ENCODE measurements around the gene UCN.

Gene UCN

GRCh38 chr2:27306136-27306535 lies 2.1 kb downstream of the UCN start:
- H3K4me1 ChIP-seq (ENCODE audit: low read length): no peaks in the 10 kb centered on the region
- H3K9ac ChIP-seq (ENCODE audit: low read length): no peak overlapping the region
- H3K27ac ChIP-seq (ENCODE audit: low read length): no peak overlapping the region
- no peaks in the 10 kb centered on the region for H3K9me2 ChIP-seq (replicated peaks; ENCODE audit: insufficient read depth, low read length)
- TF ChIP-seq CTCF (IDR thresholded peaks at IDR 0.05; ENCODE audit: low read length) (no peak), EZH2phosphoT487 (IDR thresholded peaks at IDR 0.05; ENCODE audit: low read length) (no peak), EZH2 (optimal IDR thresholded peaks at IDR 0.05; ENCODE audit: low read depth, low read length) (no peak)
- H3K36me3 ChIP-seq (replicated peaks; ENCODE audit: insufficient read depth, low read length): no peaks in the 10 kb centered on the region
- H3K27me3 ChIP-seq (replicated peaks; ENCODE audit: insufficient read depth, low read length): no peaks in the 10 kb centered on the region
- no peaks in the 10 kb centered on the region for H3K79me2 ChIP-seq (ENCODE audit: low read length)
- H2AFZ ChIP-seq (ENCODE audit: low read length): no peak overlapping the region
- DNase-seq: no peak
- H3K4me3 ChIP-seq (ENCODE audit: low read length): no peak overlapping the region
- H3F3A ChIP-seq (ENCODE audit: insufficient read depth, low read length): no peaks in the 10 kb centered on the region
- H4K20me1 ChIP-seq (ENCODE audit: insufficient read depth, low read length): no peaks in the 10 kb centered on the region
- H3K4me2 ChIP-seq (ENCODE audit: low read depth, low read length): no peak overlapping the region
- no peaks in the 10 kb centered on the region for H3K9me3 ChIP-seq (replicated peaks; ENCODE audit: insufficient read depth, low read length)

GRCh38 chr2:27305516-27305915 lies 2.7 kb downstream of the UCN start:
- Histone ChIP-seq H3K9me3 (replicated peaks; ENCODE audit: insufficient read depth, low read length) (no peaks in the 10 kb centered on the region), H3K4me1 (ENCODE audit: low read length) (no peaks in the 10 kb centered on the region), H3K4me2 (ENCODE audit: low read depth, low read length) (no peak overlapping the region), H3K27me3 (replicated peaks; ENCODE audit: insufficient read depth, low read length) (no peaks in the 10 kb centered on the region), H3K36me3 (replicated peaks; ENCODE audit: insufficient read depth, low read length) (no peaks in the 10 kb centered on the region), H2AFZ (ENCODE audit: low read length) (no peak overlapping the region), H3F3A (ENCODE audit: insufficient read depth, low read length) (no peaks in the 10 kb centered on the region), H4K20me1 (ENCODE audit: insufficient read depth, low read length) (no peaks in the 10 kb centered on the region), H3K79me2 (ENCODE audit: low read length) (no peaks in the 10 kb centered on the region), H3K9ac (ENCODE audit: low read length) (no peak overlapping the region), H3K4me3 (ENCODE audit: low read length) (no peak overlapping the region), H3K9me2 (replicated peaks; ENCODE audit: insufficient read depth, low read length) (no peaks in the 10 kb centered on the region), H3K27ac (ENCODE audit: low read length) (no peak overlapping the region)
- TF ChIP-seq EZH2 (optimal IDR thresholded peaks at IDR 0.05; ENCODE audit: low read depth, low read length): no peak
- no peak for TF ChIP-seq EZH2phosphoT487 (IDR thresholded peaks at IDR 0.05; ENCODE audit: low read length)
- TF ChIP-seq CTCF (IDR thresholded peaks at IDR 0.05; ENCODE audit: low read length): no peak
- DNase-seq: no peak

GRCh38 chr2:27304488-27305240 lies 3.6 kb downstream of the UCN start:
- Histone ChIP-seq H3K27me3 (replicated peaks; ENCODE audit: insufficient read depth, low read length) (no peaks in the 10 kb centered on the region), H3K36me3 (replicated peaks; ENCODE audit: insufficient read depth, low read length) (no peaks in the 10 kb centered on the region), H3K27ac (ENCODE audit: low read length) (no peak overlapping the region), H3K9me2 (replicated peaks; ENCODE audit: insufficient read depth, low read length) (no peaks in the 10 kb centered on the region), H3K4me1 (ENCODE audit: low read length) (no peaks in the 10 kb centered on the region), H4K20me1 (ENCODE audit: insufficient read depth, low read length) (no peaks in the 10 kb centered on the region), H3K9ac (ENCODE audit: low read length) (no peak overlapping the region), H3K4me2 (ENCODE audit: low read depth, low read length) (no peak overlapping the region), H3K9me3 (replicated peaks; ENCODE audit: insufficient read depth, low read length) (no peaks in the 10 kb centered on the region), H3K4me3 (ENCODE audit: low read length) (no peak overlapping the region), H2AFZ (ENCODE audit: low read length) (no peak overlapping the region), H3K79me2 (ENCODE audit: low read length) (no peaks in the 10 kb centered on the region), H3F3A (ENCODE audit: insufficient read depth, low read length) (no peaks in the 10 kb centered on the region)
- no peak for TF ChIP-seq EZH2 (optimal IDR thresholded peaks at IDR 0.05; ENCODE audit: low read depth, low read length)
- TF ChIP-seq EZH2phosphoT487 (IDR thresholded peaks at IDR 0.05; ENCODE audit: low read length): no peak
- no peak for TF ChIP-seq CTCF (IDR thresholded peaks at IDR 0.05; ENCODE audit: low read length)
- no peak for DNase-seq

Data from MM.1S (cell line).